HEK293 (cell line): ENCODE results near the gene BICC1.

ENCODE experiments used
- CTCF ChIA-PET: fragments of 350-600 bp; formaldehyde crosslinking; extraction: SDS; loops from one replicate; lab custom pipeline; 2021; ENCODE audit warnings: antibody characterized with exemption; lab: Yijun Ruan, JAX
- POLR2A ChIA-PET: fragments of 300-600 bp; formaldehyde crosslinking; extraction: SDS; loops from one replicate; lab custom pipeline; 2020; ENCODE audit warnings: antibody characterized with exemption, inconsistent platforms; lab: Yijun Ruan, JAX
- H3K27ac ChIP-seq: fragments of 200-500 bp; sonication (Bioruptor generic); 2 replicates; pipeline ENCODE4 v1.5.1; 2014; ENCODE audit warnings: low read depth, low read length, control low read depth, inconsistent platforms; ENCODE audit errors: extremely low read depth
- H3K36me3 ChIP-seq, 2 experiments: fragments of 200-500 bp in 1 of 2; sonication (Bioruptor generic) in 1 of 2; 1 replicate in 1 of 2; 2 replicates in 1 of 2; pipeline ENCODE4 v1.5.1; 2014 to 2017; ENCODE audit warnings: inconsistent platforms in 2 of 2, low read length in 2 of 2; ENCODE audit not compliant: control insufficient read depth in 2 of 2, insufficient read depth in 1 of 2
- H3K4me1 ChIP-seq: fragments of 200-500 bp; sonication (Bioruptor generic); 2 replicates; pipeline ENCODE4 v1.5.1; 2014; ENCODE audit warnings: mild to moderate bottlenecking, low read length, inconsistent platforms; ENCODE audit not compliant: control insufficient read depth, insufficient read depth
- H3K4me3 ChIP-seq: 2 replicates; pipeline ENCODE4 v1.5.1; 2011; ENCODE audit warnings: low read depth, mild to moderate bottlenecking, control low read depth, low read length, moderate library complexity
- H3K9me3 ChIP-seq: fragments of 200-500 bp; sonication (Bioruptor generic); 2 replicates; pipeline ENCODE4 v1.5.1; 2014; ENCODE audit warnings: low read depth, low read length, inconsistent platforms; ENCODE audit not compliant: control insufficient read depth, insufficient read depth
- GLI2 ChIP-seq: fragments of 450-650 bp; formaldehyde crosslinking; IDR thresholded peaks from 2 replicates; pipeline ENCODE4; 2017; ENCODE audit warnings: missing biosample characterization, missing genetic modification characterization, low read depth, borderline replicate concordance
- HOXD13 ChIP-seq: sonication (generic); formaldehyde crosslinking; IDR thresholded peaks from 2 replicates; pipeline ENCODE4 v1.8.0; 2022; ENCODE audit warnings: missing genetic modification reagents, borderline replicate concordance
- IKZF3 ChIP-seq: fragments of 450-650 bp; IDR thresholded peaks from 2 replicates; pipeline ENCODE4 v1.5.0; 2018; ENCODE audit warnings: missing biosample characterization, mild to moderate bottlenecking, missing genetic modification characterization, moderate library complexity
- INSM2 ChIP-seq: fragments of 450-650 bp; formaldehyde crosslinking; IDR thresholded peaks from 2 replicates; pipeline ENCODE4 v1.5.1; 2016; ENCODE audit warnings: missing biosample characterization, missing genetic modification characterization
- OSR2 ChIP-seq: fragments of 450-650 bp; formaldehyde crosslinking; IDR thresholded peaks from 2 replicates; pipeline ENCODE4 v1.5.1; 2016; ENCODE audit warnings: missing biosample characterization, missing genetic modification characterization
- SP7 ChIP-seq: fragments of 450-650 bp; formaldehyde crosslinking; IDR thresholded peaks from 2 replicates; pipeline ENCODE4 v1.5.1; 2016; ENCODE audit warnings: missing biosample characterization, missing genetic modification characterization
- WT1 ChIP-seq: fragments of 450-650 bp; formaldehyde crosslinking; IDR thresholded peaks from 2 replicates; pipeline ENCODE4 v1.5.1; 2016; ENCODE audit warnings: missing biosample characterization, missing genetic modification characterization
- ZBTB17 ChIP-seq: fragments of 450-650 bp; formaldehyde crosslinking; IDR thresholded peaks from 2 replicates; pipeline ENCODE4 v1.5.1; 2016; ENCODE audit warnings: missing biosample characterization, missing genetic modification characterization
- ZBTB20 ChIP-seq: fragments of 450-650 bp; formaldehyde crosslinking; IDR thresholded peaks from 2 replicates; pipeline ENCODE4 v1.5.1; 2016; ENCODE audit warnings: missing biosample characterization, missing genetic modification characterization
- ZFP37 ChIP-seq: fragments of 450-650 bp; formaldehyde crosslinking; IDR thresholded peaks from 2 replicates; pipeline ENCODE4 v1.5.1; 2016; ENCODE audit warnings: missing biosample characterization, missing genetic modification characterization
- ZNF114 ChIP-seq: fragments of 450-650 bp; formaldehyde crosslinking; IDR thresholded peaks from 2 replicates; pipeline ENCODE4 v1.5.0; 2017; ENCODE audit warnings: missing biosample characterization, missing genetic modification characterization
- ZNF174 ChIP-seq: fragments of 450-650 bp; formaldehyde crosslinking; IDR thresholded peaks from 2 replicates; pipeline ENCODE4 v1.5.0; 2017; ENCODE audit warnings: missing biosample characterization, mild to moderate bottlenecking, missing genetic modification characterization
- ZNF223 ChIP-seq: fragments of 450-650 bp; formaldehyde crosslinking; IDR thresholded peaks from 2 replicates; pipeline ENCODE4 v1.5.1; 2016; ENCODE audit warnings: missing biosample characterization, missing genetic modification characterization
- ZNF26 ChIP-seq: fragments of 450-650 bp; formaldehyde crosslinking; IDR thresholded peaks from 2 replicates; pipeline ENCODE4 v1.5.1; 2016; ENCODE audit warnings: missing biosample characterization, missing genetic modification characterization
- ZNF280C ChIP-seq: fragments of 450-650 bp; formaldehyde crosslinking; IDR thresholded peaks from 2 replicates; pipeline ENCODE4 v1.5.1; 2016; ENCODE audit warnings: missing biosample characterization, missing genetic modification characterization
- ZNF292 ChIP-seq: fragments of 450-650 bp; formaldehyde crosslinking; IDR thresholded peaks from 2 replicates; pipeline ENCODE4 v1.5.1; 2016; ENCODE audit warnings: low read depth, missing biosample characterization, missing genetic modification characterization, borderline replicate concordance
- ZNF426 ChIP-seq: fragments of 450-650 bp; formaldehyde crosslinking; IDR thresholded peaks from 2 replicates; pipeline ENCODE4 v1.5.1; 2017; ENCODE audit warnings: missing biosample characterization, missing genetic modification characterization, mild to moderate bottlenecking, inconsistent platforms, moderate library complexity
- ZNF530 ChIP-seq: fragments of 450-650 bp; formaldehyde crosslinking; IDR thresholded peaks from 2 replicates; pipeline ENCODE4 v1.5.1; 2016; ENCODE audit warnings: low read depth, missing biosample characterization, missing genetic modification characterization
- ZNF558 ChIP-seq: fragments of 450-650 bp; formaldehyde crosslinking; IDR thresholded peaks from 2 replicates; pipeline ENCODE4 v1.5.1; 2016; ENCODE audit warnings: missing biosample characterization, missing genetic modification characterization
- ZNF571 ChIP-seq: fragments of 450-650 bp; formaldehyde crosslinking; IDR thresholded peaks from 2 replicates; pipeline ENCODE4 v1.5.0; 2017; ENCODE audit warnings: missing biosample characterization, missing genetic modification characterization
- ZNF580 ChIP-seq: fragments of 450-650 bp; formaldehyde crosslinking; IDR thresholded peaks from 2 replicates; pipeline ENCODE4 v1.5.1; 2016; ENCODE audit warnings: missing biosample characterization, missing genetic modification characterization
- ZNF610 ChIP-seq: fragments of 450-650 bp; formaldehyde crosslinking; IDR thresholded peaks from 2 replicates; pipeline ENCODE4 v1.5.1; 2016; ENCODE audit warnings: missing biosample characterization, missing genetic modification characterization, borderline replicate concordance
- ZNF639 ChIP-seq: fragments of 450-650 bp; formaldehyde crosslinking; IDR thresholded peaks from 2 replicates; pipeline ENCODE4 v1.5.1; 2016; ENCODE audit warnings: missing biosample characterization, missing genetic modification characterization
- ZNF670 ChIP-seq: fragments of 450-650 bp; formaldehyde crosslinking; IDR thresholded peaks from 2 replicates; pipeline ENCODE4 v1.5.1; 2016; ENCODE audit warnings: missing biosample characterization, missing genetic modification characterization, low read depth
- ZNF747 ChIP-seq: fragments of 450-650 bp; formaldehyde crosslinking; IDR thresholded peaks from 2 replicates; pipeline ENCODE4 v1.5.1; 2016; ENCODE audit warnings: missing biosample characterization, missing genetic modification characterization
- ZNF785 ChIP-seq: fragments of 450-650 bp; formaldehyde crosslinking; IDR thresholded peaks from 2 replicates; pipeline ENCODE4 v1.5.1; 2016; ENCODE audit warnings: missing biosample characterization, missing genetic modification characterization
- ZXDB ChIP-seq: fragments of 450-650 bp; formaldehyde crosslinking; IDR thresholded peaks from 2 replicates; pipeline ENCODE4 v1.5.1; 2016; ENCODE audit warnings: missing biosample characterization, missing genetic modification characterization

BICC1 gene

GRCh38 chr10:58712141-58712540 is 199.5 kb downstream of the BICC1 start:
- no peak overlapping the region for H3K27ac ChIP-seq
- no peak for TF ChIP-seq WT1
- no peak for TF ChIP-seq SP7
- TF ChIP-seq ZNF223: no peak
- TF ChIP-seq ZNF292 (tag by site-specific recombination): no peak
- no peak for TF ChIP-seq ZNF174 (tag by site-specific recombination)
- no peak for TF ChIP-seq INSM2
- no peak for TF ChIP-seq ZNF670 (tag by site-specific recombination)
- TF ChIP-seq ZXDB (tag by site-specific recombination): no peak
- TF ChIP-seq ZNF26: no peak
- TF ChIP-seq ZBTB20 (tag by site-specific recombination): no peak
- TF ChIP-seq ZNF580 (tag by site-specific recombination): no peak
- no peak for TF ChIP-seq ZNF530 (tag by site-specific recombination)
- TF ChIP-seq ZNF114 (tag by site-specific recombination): no peak
- TF ChIP-seq GLI2 (tag by site-specific recombination): no peak
- TF ChIP-seq ZNF639 (tag by site-specific recombination): no peak
- no peak overlapping the region for H3K4me3 ChIP-seq
- H3K9me3 ChIP-seq: no peaks in the 10 kb centered on the region
- ChIA-PET CTCF (interaction anchor here (0.7 kb wide), 1 partner anchor 248 kb away, joined by 5 read pairs; no protein-coding TSS in a partner anchor), POLR2A (no interaction called here)
- H3K36me3 ChIP-seq: no peaks in the 10 kb centered on the region
- H3K4me1 ChIP-seq: no peaks in the 10 kb centered on the region

GRCh38 chr10:58712982-58713381 is 200.3 kb downstream of the BICC1 start:
- Histone ChIP-seq H3K36me3 (no peaks in the 10 kb centered on the region), H3K27ac (no peak overlapping the region), H3K4me3 (no peak overlapping the region), H3K4me1 (no peaks in the 10 kb centered on the region), H3K9me3 (no peaks in the 10 kb centered on the region)
- ChIA-PET CTCF (interaction anchor here (1.2 kb wide), 1 partner anchor 10 kb away, joined by 3 read pairs; no protein-coding TSS in a partner anchor), POLR2A (no interaction called here)
- TF ChIP-seq ZNF610: no peak
- no peak for TF ChIP-seq ZNF558 (tag by site-specific recombination)
- TF ChIP-seq ZNF426 (tag by site-specific recombination): no peak
- TF ChIP-seq HOXD13 (CRISPR knock-in tag): no peak
- TF ChIP-seq OSR2 (tag by site-specific recombination): no peak
- TF ChIP-seq ZNF747 (tag by site-specific recombination): no peak
- no peak for TF ChIP-seq IKZF3 (tag by site-specific recombination)
- TF ChIP-seq ZBTB17 (tag by site-specific recombination): no peak
- TF ChIP-seq ZNF223: no peak
- no peak for TF ChIP-seq ZNF280C (tag by site-specific recombination)
- no peak for TF ChIP-seq ZNF530 (tag by site-specific recombination)
- no peak for TF ChIP-seq ZNF785 (tag by site-specific recombination)
- TF ChIP-seq ZNF26: no peak
- no peak for TF ChIP-seq ZFP37 (tag by site-specific recombination)
- TF ChIP-seq ZNF571 (tag by site-specific recombination): no peak
